GM12891 (cell line): ENCODE results near the gene GRIK4.

Experiments used
- POLR2A ChIP-seq: IDR thresholded peaks from 2 replicates; pipeline ENCODE4 v1.6.1; 2011; ENCODE audit warnings: low read depth, low read length, control low read depth
- POLR2AphosphoS5 ChIP-seq: IDR thresholded peaks from 2 replicates; pipeline ENCODE4 v1.6.1; 2011; ENCODE audit warnings: low read depth, low read length, control low read depth

GRCh38 chr11:121031167-121031566 is 519.6 kb downstream of the GRIK4 start:
- TF ChIP-seq POLR2A (no peak), POLR2AphosphoS5 (no peak)
